Activated gamma-delta T cell treated with Interleukin-2 at 50 U/mL for 16 hours (primary cell): ENCODE measurements around the gene MVB12A.

Experiments
- DNase-seq: peaks from one replicate; pipeline ENCODE4 v3.0.0-alpha.2; 2020

MVB12A gene

GRCh38 chr19:17419621-17420474, at the start of gene MVB12A:
MVB12A (plus strand) TSS chr19:17420047; CDS start chr19:17420136, 89 bp downstream.
- peak; percentile 95 for DNase-seq

GRCh38 chr19:17376935-17377600, 42.8 kb upstream of the MVB12A start, which contains the start of gene PLVAP:
PLVAP (minus strand) TSS chr19:17377342; CDS start chr19:17377288, 54 bp downstream.
- DNase-seq: no peak

GRCh38 chr19:17378271-17378670, 41.6 kb upstream of the MVB12A start:
- DNase-seq: no peak

GRCh38 chr19:17379221-17379631, 40.6 kb upstream of the MVB12A start:
- DNase-seq: no peak

- DNase-seq: no peak
Measured at GRCh38 chr19:17380426-17381138, 39.3 kb upstream of the MVB12A start.

GRCh38 chr19:17385878-17386611, 33.8 kb upstream of the MVB12A start:
- DNase-seq: peak; percentile 56

- DNase-seq: no peak
Measured at GRCh38 chr19:17389288-17389687, 30.6 kb upstream of the MVB12A start.

- no peak for DNase-seq
Measured at GRCh38 chr19:17389957-17390664, 29.7 kb upstream of the MVB12A start.

- DNase-seq: peak; percentile 91
Measured at GRCh38 chr19:17390665-17391370, 29.0 kb upstream of the MVB12A start.

- DNase-seq: no peak
Measured at GRCh38 chr19:17391371-17392151, 28.3 kb upstream of the MVB12A start.

- no peak for DNase-seq
Measured at GRCh38 chr19:17393002-17393401, 26.8 kb upstream of the MVB12A start.

- DNase-seq: no peak
Measured at GRCh38 chr19:17393914-17394313, 25.9 kb upstream of the MVB12A start, which contains the start of gene CCDC194. CCDC194 (minus strand) TSS chr19:17394196; CDS start chr19:17394158, 38 bp downstream.

- DNase-seq: peak; percentile 43
Measured at GRCh38 chr19:17394891-17395415, 24.9 kb upstream of the MVB12A start.

- DNase-seq: no peak
Measured at GRCh38 chr19:17398902-17399527, 20.8 kb upstream of the MVB12A start.

- DNase-seq: no peak
Measured at GRCh38 chr19:17401628-17402027, 18.2 kb upstream of the MVB12A start.

- DNase-seq: peak; percentile 32
Measured at GRCh38 chr19:17402982-17403855, 16.6 kb upstream of the MVB12A start.

GRCh38 chr19:17404015-17404414, 15.8 kb upstream of the MVB12A start:
- DNase-seq: no peak

GRCh38 chr19:17404621-17405249, 15.1 kb upstream of the MVB12A start:
- no peak for DNase-seq
